ENCODE measurements around the gene CBX1. TPM values are rescaled to one million over a fixed set of nuclear protein-coding genes. Genes with fewer than 3 reads are reported as not detected.

The CBX1 gene
- total and polyA plus RNA-seq, 2 experiments from 2014 or later, result 38.3 to 102 TPM

Other genes with a start within 250 kb of the CBX1 start
- gene SP2, start 205.2 kb downstream of the CBX1 start, total RNA-seq, result 3.7 and 3.9 TPM in 2 replicates
- gene SP2, start 205.2 kb downstream of the CBX1 start, polyA plus RNA-seq, result 6.9 and 10.5 TPM in 2 replicates
- 11.7 and 12.9 TPM in 2 replicates for gene PNPO, start 159.9 kb downstream of the CBX1 start, total RNA-seq
- 12.9 and 15.6 TPM in 2 replicates for gene PNPO, start 159.9 kb downstream of the CBX1 start, polyA plus RNA-seq
- gene PRR15L, start 143.6 kb downstream of the CBX1 start, total RNA-seq, result not detected in 2 replicates
- gene PRR15L, start 143.6 kb downstream of the CBX1 start, polyA plus RNA-seq, result 0.22 TPM in 1 of 2 replicates, not detected in the other
- gene CDK5RAP3, start 130.4 kb downstream of the CBX1 start, total RNA-seq, result 81.8 and 121 TPM in 2 replicates
- 137 and 158 TPM in 2 replicates for gene CDK5RAP3, start 130.4 kb downstream of the CBX1 start, polyA plus RNA-seq
- gene COPZ2, start 63.7 kb downstream of the CBX1 start, total RNA-seq, result 10.8 and 14.4 TPM in 2 replicates
- 23.5 and 36.1 TPM in 2 replicates for gene COPZ2, start 63.7 kb downstream of the CBX1 start, polyA plus RNA-seq
- gene NFE2L1, start 53.1 kb downstream of the CBX1 start, total RNA-seq, result 96.4 and 122 TPM in 2 replicates
- 56.0 and 56.7 TPM in 2 replicates for gene NFE2L1, start 53.1 kb downstream of the CBX1 start, polyA plus RNA-seq
- gene SNX11, start 6.3 kb upstream of the CBX1 start, total RNA-seq, result 11.0 and 11.6 TPM in 2 replicates
- gene SNX11, start 6.3 kb upstream of the CBX1 start, polyA plus RNA-seq, result 19.2 and 19.3 TPM in 2 replicates

Measured in cardiac muscle cell (in vitro differentiated cells and primary cell).